GM21737 (cell line): ENCODE results near the gene SLC25A10.
"Not testable (repeated sequence)": the region's sequence is repeated elsewhere in the genome, so short reads cannot be mapped to it uniquely, and the experiment has no call there.

Source experiments
- ATAC-seq: cut with Tn5 transposase; IDR thresholded peaks from one replicate; pipeline ENCODE4 v1.9.1; 2021; ENCODE audit warnings: mild to moderate bottlenecking, moderate library complexity; ENCODE audit not compliant: unreplicated experiment

Gene SLC25A10, protein sequence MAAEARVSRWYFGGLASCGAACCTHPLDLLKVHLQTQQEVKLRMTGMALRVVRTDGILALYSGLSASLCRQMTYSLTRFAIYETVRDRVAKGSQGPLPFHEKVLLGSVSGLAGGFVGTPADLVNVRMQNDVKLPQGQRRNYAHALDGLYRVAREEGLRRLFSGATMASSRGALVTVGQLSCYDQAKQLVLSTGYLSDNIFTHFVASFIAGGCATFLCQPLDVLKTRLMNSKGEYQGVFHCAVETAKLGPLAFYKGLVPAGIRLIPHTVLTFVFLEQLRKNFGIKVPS

DNA sequence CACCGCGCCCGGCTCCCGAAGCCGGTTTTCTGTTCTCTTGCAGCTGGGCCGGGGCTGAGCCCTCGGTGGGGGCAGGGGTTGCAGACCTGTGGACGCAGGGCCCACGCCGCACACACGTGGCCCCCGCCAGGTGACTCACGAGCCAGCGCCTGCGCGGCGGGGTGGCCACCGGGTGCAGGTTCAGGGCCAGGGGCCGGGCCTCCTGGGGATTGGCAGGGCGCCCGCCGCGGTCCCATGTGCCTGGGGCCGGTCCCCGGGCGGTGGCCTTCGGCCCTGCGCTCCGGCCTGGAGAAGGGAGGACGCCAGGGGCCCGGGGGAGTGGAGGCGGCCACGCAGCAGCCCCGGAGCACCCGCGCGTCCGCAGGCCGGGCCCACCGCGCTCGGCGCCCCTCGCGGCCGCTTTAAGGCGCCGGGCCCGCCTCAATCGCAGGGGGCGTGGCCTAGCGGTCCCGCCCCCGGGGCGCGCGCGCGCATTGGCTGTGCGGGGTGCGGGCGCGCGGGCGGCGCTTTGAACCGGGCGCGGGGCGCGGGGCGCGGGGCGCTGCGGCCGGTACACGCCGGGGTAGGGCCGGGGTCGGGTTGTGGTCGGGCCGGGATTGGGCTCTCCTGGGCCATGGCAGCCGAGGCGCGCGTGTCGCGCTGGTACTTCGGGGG lies at the start of gene SLC25A10:
TSS of gene SLC25A10 (plus strand) at position 471 of the 654 bp plus-strand sequence. CDS start at position 614, 143 bp downstream.
- ATAC-seq: peak; percentile 55

DNA sequence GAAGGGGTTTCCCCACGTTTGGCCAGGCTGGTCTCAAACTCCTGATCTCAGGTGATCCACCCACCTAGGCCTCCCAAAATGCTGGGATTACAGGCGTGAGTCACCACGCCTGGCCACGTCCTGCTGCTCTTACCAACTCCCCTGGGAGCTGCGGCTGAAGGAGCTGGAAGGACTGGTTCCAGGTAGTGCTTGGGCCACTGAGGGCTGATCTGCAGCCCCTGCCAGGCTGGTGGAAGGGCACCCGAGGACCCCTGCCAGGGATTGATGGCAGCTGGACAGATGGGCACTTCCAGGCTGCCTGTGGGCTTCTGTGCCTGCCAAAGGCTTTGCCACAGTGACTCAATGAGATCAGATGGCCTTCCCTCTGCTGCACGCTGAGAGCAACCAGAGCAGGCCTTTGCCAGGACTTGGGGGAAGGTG lies 48.0 kb upstream of the SLC25A10 start:
- no peak for ATAC-seq

DNA sequence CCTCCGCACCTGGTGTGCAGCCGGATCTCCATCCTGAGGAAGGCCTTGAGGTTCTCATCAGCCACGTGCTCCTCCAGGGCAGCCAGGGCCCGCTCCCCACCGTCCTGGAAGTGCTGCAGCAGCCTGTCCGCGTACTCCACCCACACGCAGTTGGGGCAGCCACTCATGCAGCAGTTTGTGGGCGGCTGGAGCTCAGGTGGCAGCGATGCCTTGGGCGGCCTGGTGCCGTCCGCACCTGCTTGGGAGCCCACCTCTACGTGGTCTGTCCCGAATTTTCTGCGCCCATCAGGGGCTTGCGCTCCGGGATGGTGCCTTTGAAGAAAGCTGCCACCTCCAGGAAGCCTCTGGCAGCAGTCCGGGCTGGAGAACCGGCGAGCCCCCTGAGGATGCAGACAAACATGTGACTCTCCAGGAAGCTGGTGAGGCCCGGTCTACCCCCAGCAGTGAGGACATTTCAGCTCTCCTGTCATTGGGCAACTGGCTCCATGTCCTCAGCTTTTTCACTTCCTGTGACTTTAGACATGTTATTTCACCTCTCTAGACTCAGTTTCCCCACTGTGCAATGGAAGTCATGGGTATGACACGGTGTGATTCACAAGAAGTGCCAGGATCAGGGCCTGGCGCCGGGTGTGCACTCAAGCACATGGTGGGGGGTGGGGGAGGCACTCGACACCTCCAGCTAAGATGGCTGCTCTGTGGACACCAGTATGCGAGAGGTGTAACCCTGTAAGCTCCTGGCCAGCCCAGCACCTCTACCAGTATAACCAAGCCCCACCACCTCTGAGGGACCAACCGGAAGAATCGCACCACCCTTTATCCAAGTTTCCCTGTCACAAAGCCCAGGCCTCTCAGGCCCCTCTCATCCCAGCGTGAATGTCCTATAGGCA lies 46.6 kb upstream of the SLC25A10 start:
- ATAC-seq: no peak

DNA sequence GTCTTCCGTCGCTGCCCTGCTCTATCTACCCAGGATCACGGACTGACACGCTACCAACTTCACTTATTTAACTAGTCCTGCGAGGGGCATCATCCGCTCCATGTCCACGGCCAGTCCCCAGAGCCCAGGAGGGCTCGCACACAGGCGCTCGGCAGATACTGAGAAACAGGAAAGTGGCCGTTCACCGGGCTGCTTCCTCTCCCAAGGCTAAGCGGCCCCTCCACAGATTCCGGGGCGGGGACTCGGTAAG lies 46.1 kb upstream of the SLC25A10 start:
- peak; percentile 10 for ATAC-seq

DNA sequence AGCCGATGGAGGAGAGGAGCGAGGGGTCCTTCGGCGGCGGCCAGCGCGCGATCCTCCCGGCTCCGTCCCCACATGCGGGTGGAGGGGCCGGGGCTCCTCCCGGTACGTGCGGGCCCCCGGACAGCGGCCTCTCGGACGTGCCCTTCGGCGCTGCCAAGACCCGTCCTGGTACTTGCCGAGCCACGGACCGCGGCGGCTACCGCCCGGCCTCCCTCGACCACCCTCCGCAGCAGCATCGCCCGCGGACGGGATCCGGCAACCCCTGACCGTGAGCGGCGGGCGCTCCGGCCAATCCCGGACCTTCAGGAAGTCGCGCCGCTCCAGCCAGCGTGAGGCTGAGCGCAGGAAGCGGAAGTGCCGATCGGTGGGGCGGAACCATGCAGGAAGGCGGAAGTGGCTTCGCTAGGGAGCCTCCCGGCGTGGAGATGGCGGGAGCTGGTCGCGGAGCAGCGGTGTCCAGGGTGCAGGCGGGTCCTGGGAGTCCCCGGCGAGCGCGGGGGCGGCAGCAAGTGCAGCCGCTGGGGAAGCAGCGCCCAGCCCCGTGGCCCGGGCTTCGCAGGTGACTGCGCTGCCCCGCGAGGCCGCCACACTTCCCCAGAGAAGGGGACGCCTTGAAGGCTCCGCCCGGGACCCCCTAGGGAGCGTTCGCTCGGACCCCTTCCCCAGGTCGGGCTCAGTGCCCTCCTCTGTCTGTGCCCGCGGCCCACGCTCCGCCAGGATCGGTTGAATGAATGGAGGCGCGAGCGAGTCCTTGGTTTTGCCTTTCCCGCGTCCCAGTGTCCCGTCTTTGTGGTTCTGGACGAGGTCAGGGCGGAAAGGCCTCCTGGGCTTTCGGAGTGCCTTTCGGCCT lies 45.5 kb upstream of the SLC25A10 start, which contains the start of the genes CCDC137 and OXLD1:
TSS of gene CCDC137 (plus strand) at position 396 of the 850 bp plus-strand sequence. CDS start at position 426, 30 bp downstream.
TSS of gene OXLD1 (minus strand) at position 264 of the 850 bp plus-strand sequence. CDS start at position 236, 28 bp downstream.
- peak; percentile 79 for ATAC-seq

DNA sequence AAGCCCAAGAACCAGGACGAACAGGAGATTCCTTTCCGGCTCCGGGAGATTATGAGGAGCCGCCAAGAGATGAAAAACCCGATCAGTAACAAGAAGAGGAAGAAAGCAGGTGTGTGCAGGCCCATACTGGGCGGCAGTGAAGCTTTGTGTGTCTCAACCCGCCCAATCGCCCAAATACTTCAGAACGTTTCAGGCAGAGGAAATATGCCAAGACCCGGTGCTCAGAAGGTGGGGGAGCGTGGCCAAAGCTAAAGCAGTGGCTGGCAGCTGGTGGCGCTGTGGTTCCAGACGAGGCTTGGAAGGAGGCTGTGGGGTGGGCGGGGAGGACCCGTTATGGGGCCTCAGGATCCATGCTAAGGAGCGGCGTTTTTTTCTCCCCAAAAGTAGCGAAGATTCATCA lies 44.3 kb upstream of the SLC25A10 start:
- no peak for ATAC-seq

DNA sequence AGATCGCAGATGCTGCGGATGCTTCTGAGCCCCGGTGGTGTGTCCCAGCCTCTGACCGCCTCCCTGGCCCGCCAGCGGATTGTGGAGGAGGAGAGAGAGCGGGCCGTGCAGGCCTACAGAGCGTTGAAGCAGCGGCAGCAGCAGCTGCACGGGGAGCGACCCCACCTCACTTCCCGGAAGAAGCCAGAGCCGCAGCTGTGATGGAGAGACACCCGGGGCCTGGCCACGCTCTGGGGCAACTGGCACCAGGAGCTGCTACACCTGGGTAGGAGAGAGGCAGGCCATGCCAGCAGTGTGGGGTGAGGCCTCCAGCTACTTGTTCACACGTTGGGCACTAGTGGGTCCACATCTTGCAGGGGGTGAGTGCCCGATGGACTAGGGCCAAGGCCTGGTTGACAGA lies 39.6 kb upstream of the SLC25A10 start:
- ATAC-seq: no peak

DNA sequence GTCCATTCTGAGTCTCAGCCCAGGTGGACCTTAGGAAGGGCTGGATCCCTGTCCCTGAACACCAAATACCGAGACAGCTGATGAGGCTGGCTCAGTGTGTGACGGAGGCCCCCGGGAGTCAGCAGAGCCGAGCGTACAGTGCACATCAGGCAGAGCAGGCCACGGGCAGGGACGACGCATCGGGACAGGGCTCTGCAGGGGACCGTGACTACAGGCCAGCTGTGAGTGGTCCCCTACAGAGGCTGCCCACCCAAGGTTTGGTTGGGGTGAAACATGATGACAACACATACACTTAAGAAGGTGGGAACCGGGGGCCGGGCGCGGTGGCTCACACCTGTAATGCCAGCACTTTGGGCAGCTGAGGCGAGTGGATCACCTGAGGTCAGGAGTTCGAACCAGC lies 39.1 kb upstream of the SLC25A10 start:
- ATAC-seq: no peak

DNA sequence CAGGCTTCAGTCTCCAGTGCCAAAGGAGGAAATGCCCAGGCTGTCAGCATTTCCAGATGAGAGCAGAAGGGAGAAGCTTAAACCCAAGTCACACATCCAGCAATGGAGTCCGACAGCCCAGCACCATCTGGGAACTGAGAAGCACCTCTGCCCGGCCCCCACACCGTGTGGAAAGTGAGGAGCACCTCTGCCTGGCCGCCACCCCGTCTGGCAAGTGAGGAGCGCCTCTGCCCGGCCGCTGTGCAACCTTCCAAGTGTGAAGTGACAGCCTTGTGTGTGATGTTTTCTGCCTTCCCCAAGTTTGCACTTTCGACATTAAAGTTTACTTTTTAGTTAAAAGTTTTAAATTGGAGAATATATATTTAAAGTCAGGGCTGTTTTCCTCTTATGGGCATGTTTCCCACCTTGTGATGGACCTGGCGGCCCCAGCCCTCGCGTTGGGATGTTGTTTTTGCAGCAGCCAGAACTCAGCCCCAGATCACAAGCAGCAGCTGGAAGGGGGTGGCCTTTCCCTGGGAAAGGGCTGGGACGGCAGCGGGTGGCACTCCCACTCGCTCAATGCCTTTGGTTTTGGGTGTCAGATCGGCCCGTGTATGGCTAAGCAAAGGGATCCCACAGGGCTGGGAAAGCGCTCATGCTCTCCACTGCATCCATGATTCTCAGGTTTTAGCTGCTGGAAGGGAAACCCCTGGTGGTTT lies 38.4 kb upstream of the SLC25A10 start:
- ATAC-seq: no peak

DNA sequence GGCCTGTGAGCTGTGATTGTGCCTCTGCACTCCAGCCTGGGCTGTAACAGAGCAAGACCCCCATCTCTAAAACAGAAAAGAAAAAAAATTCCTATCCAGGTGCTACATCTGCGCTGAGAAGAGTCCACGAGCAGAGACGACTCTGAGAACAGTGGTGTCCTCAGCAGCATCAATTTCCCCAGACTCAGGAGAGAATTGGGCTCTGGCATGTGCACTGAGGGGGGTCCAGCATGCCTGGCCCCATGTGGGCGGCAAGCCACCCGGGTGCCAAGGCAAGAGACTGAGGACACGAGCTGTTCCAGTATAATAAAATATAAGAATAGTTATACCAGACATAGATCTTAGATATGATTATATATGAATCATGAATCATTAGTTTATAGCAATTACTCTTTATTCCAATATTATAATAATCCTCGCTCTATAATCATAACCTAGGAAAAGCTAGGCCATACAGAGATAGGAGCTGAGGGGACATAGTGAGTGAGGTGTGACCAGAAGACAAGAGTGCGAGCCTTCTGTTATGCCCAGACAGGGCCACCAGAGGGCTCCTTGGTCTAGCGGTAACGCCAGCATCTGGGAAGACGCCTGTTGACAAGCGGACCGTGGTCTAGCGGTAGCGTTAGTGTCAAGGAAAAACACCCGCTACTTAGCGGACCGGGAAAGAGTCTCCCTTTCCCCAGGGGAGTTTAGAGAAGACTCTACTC lies 36.4 kb upstream of the SLC25A10 start:
- not testable (repeated sequence) for ATAC-seq

DNA sequence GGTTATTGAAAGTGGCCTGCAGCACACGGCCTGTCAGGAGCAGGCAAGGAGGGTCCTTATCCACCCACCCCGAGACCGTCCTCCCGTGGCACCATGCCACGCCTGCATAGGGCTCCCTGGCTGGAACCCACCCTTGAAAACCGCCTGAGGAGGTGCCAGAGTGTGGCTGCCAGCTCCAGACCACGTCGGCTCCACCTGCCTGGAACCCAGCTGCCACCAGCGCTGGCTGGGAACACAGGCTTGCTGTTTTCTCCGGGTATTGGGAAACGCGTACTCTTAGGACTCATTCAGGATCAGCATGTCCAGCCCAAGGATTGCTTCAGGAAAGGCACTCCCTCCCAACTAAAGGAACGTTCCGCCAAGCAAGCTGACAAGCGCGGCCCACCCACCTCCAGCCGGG lies 35.2 kb upstream of the SLC25A10 start:
- no peak for ATAC-seq

DNA sequence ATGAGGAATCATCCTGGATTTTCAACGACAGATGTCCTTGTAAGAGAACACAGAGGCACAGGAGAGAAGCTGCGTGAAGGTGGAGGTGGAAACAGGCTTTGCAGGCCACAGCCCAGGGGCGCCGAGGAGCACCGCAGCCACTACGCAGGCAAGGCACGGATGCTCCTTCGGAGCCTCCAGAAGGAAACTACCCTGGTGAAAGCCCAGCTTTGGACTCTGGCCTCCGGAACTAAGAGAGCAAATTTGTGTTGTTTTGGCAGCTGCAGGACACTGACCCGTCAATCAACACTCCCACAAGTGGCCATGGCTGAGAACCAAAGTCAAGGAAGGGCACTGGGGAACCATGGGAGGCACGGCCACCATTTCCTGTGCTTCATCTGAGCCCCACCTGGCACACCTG lies 31.9 kb upstream of the SLC25A10 start:
- ATAC-seq: no peak

DNA sequence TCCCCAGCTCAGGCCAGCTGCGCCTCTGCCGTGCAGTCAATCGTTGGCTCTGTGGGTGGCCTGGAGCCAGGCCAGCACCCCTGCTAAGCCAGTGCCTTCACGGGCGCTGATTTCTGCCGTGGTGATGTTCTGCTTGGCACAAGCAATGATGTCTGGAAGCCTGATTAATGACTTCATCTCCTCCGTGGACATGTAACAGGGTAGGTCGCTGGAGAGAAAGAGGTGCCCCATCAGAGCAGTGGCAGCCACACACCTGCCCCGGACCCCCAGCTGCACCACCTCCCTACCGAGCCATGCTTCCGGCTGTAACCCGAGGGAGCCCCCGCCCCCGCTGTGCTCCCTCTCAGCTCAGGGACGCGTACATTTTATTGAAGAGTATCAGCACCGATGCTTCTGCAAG lies 30.4 kb upstream of the SLC25A10 start:
- ATAC-seq: no peak

DNA sequence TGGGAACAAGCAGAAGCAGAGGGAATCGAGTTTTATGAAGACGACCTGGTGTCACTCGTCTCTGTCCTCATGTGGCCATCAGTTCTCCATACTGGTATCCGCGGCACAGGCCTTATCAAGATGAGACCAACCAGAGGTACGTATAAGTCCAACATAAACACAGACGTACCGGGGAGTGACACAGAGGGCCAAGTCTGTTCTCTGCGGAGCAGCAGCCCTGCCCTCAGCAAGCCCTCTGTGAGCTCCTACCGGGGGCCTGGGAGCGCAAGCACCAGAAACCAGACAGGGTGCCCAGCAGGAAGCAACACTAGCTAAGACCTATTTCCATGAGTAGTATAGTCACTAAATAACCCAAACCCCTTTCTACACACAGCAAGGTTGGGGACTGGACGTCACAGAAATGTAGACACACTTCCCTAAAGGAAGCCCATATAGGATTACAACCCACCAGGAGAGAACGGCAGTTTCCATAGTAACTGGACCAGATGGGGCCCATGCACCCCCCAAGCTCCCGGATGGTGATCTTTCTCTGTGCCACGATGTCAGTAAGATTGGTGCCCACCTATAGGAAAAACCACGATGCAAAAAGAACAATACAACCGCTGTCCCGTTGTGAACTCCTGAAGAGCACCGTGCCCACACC lies 29.4 kb upstream of the SLC25A10 start:
- ATAC-seq: no peak

DNA sequence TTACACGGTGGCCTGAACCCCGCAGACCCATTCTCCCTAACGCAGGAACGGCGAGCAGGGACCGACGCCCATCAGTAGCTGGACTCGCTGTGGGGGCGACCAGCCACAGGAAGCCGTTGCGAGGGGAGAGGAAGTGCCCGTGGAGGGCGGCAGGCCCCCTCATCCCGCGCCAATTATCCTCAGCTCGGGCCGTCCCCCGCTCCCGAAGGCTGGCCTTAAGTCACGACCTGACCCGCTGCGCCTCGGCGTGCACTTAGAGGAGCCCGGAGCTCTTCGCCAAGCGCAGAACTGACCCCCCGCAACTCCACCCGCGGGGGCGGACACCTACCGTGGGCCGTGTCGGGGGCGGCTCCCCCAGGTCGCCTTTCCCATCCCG lies 28.9 kb upstream of the SLC25A10 start:
- peak; percentile 25 for ATAC-seq

DNA sequence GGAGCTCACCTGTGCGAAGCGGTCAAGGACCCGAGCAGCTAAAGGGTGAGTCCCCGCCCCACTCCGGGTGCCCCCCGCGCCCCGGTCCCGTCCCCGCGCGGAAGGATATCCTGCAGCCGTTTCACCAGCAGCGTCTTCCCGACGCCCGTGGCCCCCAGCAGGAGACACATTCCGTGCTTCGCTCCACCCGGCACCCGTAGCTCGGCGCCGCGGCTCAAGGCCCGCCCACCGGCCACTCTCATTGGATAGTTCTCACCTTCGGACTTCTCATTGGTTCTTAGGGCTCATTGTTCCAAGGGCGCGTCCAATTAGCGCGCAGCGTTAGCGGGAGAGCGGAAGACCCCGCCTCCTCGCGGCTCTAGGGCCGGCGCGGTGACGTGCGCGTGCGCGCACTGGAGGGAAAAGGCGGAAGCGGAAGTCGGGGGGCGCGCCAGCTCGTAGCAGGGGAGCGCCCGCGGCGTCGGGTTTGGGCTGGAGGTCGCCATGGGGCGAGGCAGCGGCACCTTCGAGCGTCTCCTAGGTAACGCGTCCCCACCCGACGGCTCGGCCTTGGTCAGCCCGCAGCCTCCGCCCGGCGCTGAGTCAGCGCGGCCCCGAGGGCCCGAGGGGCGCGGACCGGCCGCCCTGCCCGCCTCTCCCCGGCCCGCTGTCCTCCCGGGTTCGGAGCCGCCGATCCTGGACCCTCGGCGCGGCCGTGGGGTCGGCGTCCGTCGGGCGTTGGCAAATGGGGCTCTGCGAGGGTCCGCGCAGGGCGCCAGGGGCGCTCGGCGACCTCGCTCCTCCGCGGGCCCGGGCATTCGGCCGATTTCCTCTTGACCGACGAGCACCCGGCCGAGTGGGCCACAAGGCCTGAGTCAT lies 28.3 kb upstream of the SLC25A10 start, which contains the start of the genes ARL16 and HGS:
TSS of gene ARL16 (minus strand) at position 214 of the 858 bp plus-strand sequence. CDS start at position 170, 44 bp downstream.
TSS of gene HGS (plus strand) at position 428 of the 858 bp plus-strand sequence. CDS start at position 484, 56 bp downstream.
- ATAC-seq: peak; percentile 88

DNA sequence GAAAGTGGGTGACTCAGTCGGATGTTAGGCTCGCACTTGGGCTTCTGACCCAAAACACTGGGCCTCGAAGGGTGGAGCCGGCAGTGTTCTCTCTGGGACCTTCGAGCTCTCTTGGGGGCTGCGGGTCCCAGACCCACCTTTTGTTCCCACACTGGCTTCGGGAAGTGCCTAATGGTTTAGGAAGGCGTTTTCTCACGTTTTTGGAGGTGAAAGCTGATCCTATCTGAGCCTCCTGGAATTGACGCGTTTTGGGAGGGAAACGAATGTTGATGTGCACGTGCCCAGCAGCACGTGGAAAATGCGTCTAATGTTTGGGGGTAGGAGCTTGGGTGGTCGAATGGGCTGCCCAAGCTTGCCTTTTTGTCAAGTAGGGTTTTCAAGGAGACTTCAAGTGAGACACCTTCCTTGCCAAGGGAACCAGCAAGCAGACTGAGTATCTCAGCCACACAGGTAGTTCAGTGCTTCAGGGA lies 27.6 kb upstream of the SLC25A10 start:
- ATAC-seq: no peak

DNA sequence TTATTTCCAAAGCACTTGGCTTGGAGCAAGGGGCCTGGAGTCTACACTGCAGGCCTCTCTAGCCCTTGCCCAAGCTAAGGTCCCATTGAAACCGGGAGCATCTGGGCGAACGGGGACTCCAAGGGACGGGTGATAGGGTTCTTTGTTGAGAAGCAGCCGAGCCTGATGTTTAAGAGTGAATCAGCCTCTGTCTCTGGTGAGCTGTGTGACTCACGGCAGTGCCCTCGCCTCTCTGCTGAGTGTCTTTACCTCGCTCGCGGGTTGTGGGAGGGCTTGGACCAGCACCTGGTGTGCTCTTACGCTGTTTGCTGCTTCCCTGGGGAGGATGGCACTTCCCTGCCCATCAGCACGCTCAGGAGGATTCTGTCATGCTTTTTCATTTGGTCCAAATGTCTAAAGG lies 27.0 kb upstream of the SLC25A10 start:
- ATAC-seq: no peak
